ENCODE results near the gene AFF3.

The AFF3 gene

GRCh38 chr2:100033976-100034375, 108.4 kb downstream of the AFF3 start:
- no peak for DNase-seq
- intact Hi-C loops (cut with DNase I), result no loop called here

DNA sequence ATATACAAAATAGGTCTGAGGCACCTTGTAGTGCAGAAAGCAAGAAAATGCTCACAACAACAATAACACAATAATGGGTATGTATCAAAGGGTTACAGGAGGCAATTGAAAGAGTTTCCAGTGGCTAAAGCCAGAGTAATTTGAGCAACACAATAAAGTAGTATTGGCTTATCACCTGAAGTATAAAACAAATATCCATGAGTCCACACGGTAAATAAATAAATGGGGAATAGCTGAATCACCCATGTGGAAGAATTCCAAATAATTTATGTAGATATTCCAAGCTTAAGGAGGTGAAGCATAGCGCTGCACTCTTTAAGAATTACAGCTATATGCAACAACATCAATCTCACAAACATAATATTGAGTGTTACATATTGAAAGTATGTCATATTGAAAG, 110.8 kb downstream of the AFF3 start:
- no peak for DNase-seq
- intact Hi-C loops (cut with DNase I), result no loop called here

GRCh38 chr2:100029460-100029859, 112.9 kb downstream of the AFF3 start:
- DNase-seq, result no peak
- intact Hi-C loops (cut with DNase I), result no loop called here

DNA sequence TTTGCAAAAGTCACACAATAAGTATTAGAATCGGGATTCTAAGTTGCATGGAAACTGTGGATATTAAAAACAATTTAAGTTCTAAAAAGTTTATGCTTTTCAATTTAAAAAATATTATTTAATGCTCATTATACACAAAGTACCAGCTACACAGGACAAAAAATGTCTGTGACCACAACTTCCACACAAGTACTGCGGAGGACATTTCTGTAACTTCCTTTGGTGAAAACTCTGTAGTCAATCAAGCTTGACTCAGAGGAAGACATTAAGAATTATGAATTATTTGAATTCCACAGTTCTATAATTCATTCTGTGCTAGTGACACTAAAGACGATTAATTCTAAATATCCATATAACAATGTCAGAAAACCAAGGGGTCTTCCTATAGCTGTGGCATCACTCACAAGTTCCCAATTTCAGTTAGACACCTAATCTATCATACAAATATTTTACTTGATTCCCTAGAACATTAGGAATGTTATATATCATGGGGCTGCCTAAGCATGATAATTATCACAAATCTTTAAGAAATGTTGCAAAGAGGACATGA, 120.5 kb downstream of the AFF3 start:
- intact Hi-C loops (cut with DNase I), result no loop called here
- DNase-seq, result no peak

GRCh38 chr2:100019499-100019898, 122.9 kb downstream of the AFF3 start:
- DNase-seq, result peak in 1 of 42 donors; percentile 2
- intact Hi-C loops (cut with DNase I), result no loop called here

- intact Hi-C loops (cut with DNase I), result no loop called here
- no peak for DNase-seq
Measured at GRCh38 chr2:100018341-100019193, 123.8 kb downstream of the AFF3 start.

- intact Hi-C loops (cut with DNase I), result no loop called here
Measured at GRCh38 chr2:100017633-100018032, 124.8 kb downstream of the AFF3 start.

GRCh38 chr2:100016756-100017155, 125.6 kb downstream of the AFF3 start:
- intact Hi-C loops (cut with DNase I), result no loop called here

More at GRCh38 chr2:100017633-100018032, 124.8 kb downstream of the AFF3 start:
- DNase-seq, result no peak

DNA sequence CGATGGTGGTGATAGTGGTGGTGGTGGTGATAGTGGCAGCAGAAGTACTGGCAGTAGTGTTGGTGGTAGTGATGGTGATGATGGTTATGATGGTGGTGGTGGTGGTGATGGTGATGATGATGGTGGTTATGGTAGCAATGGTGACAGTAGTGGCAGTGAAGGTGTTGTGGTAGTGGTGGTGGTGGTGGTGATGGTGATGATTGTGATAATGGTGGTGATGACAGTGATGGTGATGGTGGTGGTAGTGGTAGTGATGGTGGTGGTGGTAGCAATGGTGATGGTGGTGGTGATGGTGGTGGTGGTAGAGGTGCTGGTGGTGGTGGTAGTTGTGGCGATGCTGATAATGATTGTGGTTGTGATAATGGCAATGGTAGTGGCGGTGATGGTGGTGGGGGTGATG, 126.5 kb downstream of the AFF3 start:
- intact Hi-C loops (cut with DNase I), result no loop called here

More at GRCh38 chr2:100016756-100017155, 125.6 kb downstream of the AFF3 start:
- DNase-seq, result no peak

DNA sequence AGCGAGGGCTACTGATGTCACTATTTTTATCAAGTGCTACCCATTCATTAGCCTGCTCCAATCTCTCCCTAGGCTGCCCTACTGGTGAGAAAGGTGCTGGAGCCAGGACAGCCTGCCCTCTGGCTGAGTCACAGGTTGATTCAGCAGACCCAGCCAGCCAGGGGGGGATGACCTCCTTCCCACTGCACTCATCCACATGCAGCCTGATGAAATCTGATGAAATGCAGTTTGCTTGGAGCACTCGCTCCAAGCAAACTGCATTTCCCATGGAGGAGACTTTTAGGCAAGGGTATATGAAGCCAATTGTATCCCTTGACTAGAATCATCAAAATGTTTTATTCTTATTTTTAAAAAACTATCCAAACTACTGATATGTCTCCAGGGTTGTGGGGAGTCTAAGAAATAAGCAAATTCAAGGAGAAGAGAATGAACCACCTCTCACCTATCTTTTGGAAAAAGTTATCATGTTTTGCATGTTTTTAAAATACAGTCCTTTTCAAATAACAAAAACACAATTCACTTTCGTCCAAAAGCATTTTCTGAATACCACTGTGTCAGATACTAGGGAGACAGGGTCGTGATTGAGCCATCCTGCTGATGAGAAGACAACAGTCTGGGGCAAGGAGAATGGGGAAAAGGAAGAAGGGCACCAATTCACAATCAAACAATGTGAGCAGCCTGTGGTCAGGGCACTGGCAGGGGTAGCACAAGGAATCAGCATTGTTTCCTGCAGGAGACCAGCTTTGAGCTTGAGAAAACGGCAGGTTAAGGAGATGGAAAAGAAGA, 128.3 kb downstream of the AFF3 start:
- peak in 7 of 42 donors; percentile 7 to 60 (median 14) for DNase-seq

More for the DNA sequence above, 126.5 kb downstream of the AFF3 start:
- DNase-seq, result no peak

GRCh38 chr2:100012561-100012960, 129.8 kb downstream of the AFF3 start:
- intact Hi-C loops (cut with DNase I), result no loop called here
- no peak for DNase-seq

More for the DNA sequence above, 128.3 kb downstream of the AFF3 start:
- intact Hi-C loops (cut with DNase I), result no loop called here

DNA sequence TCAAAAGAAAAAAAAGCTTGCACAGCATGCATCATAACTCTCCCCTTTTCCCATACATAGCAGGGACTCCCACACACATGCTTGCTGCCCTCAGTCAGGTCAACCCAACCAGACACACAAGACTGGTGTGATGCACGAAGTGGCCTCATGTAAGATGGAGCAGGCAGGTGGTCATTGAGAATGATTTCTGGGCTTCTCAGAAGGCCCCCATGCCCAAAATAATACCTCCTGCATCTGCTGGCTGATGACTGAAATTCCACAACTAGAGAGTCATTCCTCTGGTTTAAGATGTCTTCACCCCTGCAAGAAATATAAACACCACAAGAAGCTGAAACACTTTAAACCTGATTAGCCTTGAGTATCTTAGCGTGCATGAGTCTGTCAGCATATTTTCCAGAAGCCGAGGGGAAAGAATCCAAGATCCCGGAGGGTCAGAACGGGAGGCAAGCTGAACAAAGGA, 131.1 kb downstream of the AFF3 start:
- intact Hi-C loops (cut with DNase I), result no loop called here
- DNase-seq, result no peak

DNA sequence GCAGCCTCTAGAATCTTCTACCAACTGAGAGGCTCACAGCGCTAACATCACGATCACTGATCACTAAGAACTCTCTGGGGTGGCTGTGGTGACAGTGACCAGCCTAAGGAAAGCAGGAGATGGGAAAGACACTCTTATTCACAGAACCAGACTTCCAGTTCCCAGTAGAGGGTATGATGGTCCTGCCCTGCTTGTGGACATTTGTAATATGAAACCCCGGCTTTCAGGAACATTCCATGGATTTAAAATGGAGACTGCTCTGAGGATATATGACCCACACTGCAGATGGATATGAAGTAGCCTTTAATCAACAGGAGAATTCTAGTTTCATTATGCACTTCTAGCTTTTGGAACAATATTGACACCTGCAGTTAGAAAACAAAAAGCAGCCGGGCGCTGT, 131.8 kb downstream of the AFF3 start:
- intact Hi-C loops (cut with DNase I), result no loop called here
- DNase-seq, result no peak

DNA sequence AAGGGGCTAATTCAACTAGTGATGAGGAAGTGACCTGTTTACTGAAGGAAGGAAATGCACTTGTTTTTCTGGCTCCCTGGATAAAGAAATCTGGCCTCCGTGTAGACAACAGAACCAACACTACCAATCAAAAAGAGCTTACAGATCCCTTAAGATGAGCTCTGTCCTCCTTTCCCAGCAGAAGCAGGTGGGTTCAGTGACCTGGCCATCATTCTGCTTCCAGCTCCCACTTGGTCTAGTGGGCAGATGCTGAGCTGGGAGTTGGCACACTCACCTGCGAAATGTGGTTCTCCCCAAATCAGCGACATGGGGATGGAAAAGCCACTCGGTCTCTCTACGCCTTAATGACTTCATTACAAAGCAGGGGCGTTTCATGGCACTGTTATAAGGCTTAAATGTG, 132.6 kb downstream of the AFF3 start:
- intact Hi-C loops (cut with DNase I), result no loop called here
- no peak for DNase-seq

DNA sequence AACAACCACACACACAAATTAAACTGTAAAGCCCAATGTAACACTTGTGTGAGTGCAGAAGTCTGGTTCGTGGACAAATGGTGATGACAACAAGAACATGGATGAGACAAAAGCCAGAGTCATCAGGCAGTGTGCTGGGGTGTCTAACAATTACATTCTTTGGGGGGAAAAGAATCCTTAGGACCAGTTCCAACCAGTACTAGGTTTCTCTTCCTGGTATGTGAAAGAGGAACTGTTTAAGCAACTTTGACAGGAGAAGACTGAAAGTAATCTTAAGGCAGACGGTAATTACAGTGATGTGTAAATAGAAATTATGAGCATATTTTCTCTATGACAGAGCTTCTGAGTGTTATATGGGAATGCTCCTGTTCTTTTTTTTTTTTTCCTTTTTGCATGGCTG, 133.4 kb downstream of the AFF3 start:
- no peak for DNase-seq
- intact Hi-C loops (cut with DNase I), result no loop called here

DNA sequence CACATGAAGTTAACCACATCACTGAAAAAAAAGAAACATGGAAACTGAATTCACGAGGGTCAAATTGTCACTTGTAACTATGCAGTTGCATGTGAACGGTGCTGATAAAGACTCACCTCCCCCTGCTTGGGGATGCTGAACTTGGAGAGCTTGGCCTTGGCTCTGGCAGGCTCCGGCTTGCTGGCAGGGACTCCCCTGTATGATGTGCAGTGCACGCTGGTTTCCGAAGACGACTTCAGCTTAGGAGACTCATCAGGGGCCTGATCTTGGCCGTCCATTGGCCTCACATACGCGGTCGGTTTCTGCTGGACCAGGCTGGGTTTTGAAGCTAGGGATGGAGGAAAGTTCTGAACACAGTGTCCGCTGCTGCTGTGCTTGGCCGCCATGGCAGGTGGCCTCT, 135.9 kb downstream of the AFF3 start:
- intact Hi-C loops (cut with DNase I), result no loop called here
- DNase-seq, result no peak

GRCh38 chr2:100004959-100005387, 137.4 kb downstream of the AFF3 start:
- intact Hi-C loops (cut with DNase I), result no loop called here
- DNase-seq, result no peak

DNA sequence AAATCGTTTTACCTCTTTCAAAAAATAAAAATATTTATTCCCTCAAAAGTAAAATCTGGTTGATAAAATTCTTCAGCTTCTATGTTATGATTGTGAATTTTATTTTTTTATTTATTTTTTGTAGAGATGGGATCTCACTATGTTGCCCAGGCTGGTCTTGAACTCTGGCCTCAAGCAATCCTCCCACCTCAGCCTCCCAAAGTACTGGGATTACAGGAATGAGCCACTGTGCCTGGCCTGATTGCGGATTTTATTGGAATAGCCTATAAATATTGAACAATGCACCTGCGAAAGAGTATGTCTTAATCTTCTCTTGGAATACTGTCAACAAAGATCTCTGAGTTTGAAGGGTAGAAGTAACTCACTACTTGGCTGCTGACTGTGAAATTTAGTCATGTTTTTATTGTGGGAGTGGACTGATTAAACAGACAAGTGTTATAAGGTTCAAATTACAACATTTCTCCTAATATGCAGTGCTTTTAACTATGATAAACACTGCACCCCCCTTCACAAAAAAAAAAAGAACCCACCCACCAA, 138.0 kb downstream of the AFF3 start:
- intact Hi-C loops (cut with DNase I), result no loop called here
- DNase-seq, result no peak

- no peak for DNase-seq
- intact Hi-C loops (cut with DNase I), result no loop called here
Measured at GRCh38 chr2:100002059-100002458, 140.3 kb downstream of the AFF3 start.
